NCI-H2081 (cell line): ENCODE data around the gene CCL28.

Source experiments
- DNase-seq, 2 experiments: peaks; one replicate each; lab custom pipeline; 2025; lab: John Stamatoyannopoulos, UW

The CCL28 gene

DNA sequence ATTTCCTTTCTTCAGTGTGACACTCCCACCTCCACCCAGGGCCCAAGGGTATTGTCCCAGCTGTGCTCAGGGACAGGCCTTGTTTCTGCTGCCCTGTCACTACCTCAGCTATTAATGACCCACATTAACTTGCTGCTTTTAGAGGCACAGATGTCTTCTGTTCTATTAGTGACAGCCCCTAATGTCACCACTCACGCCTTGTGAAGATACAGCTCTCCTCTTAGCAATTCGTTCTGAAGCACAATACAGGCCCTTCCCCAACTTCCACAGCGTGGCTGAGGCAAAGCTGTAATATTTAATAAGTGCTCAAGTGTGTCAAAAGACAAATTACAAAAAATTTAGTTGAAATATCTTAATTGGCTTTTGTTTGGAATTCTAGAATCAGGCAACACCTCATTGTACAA lies 54.3 kb downstream of the CCL28 start:
- DNase-seq = no peak

DNA sequence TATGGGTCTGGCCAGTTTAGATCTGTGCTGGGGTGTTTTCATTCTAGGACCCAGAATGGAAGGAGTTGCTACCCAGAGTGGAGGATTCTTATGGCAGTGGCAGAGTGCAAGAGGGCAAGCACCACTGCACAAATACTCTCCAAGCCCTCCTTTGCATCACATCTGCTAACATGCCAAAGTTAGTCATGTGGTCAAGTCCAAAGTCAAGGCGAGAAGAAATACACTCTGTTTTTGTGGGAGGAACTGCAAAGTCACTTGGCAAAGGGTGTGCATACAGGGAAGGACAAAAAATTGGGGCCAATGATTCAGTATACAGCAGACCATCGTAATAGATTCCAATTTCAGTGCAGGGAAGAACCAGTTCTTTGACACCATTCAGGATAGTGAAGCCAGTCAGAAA lies 55.1 kb downstream of the CCL28 start:
- DNase-seq = no peak

DNA sequence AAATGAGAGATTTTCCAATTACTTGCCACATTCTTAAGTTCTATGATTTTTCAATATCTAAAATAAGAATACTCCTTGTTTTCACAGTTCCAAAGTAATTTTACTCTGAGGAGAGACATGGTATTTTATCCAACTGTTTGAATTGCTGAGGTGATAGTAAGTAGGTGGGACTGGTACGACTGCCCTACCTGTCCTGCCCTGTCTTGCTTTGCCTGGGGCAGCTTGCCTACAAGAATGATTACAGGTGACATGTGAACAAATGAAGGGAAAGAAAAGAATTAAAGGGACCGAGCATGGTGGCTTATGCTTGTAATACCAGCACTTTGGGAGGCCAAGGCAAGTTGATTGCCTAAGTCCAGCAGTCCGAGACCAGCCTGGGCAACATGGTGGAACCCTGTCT lies 57.4 kb downstream of the CCL28 start:
- DNase-seq = no peak

DNA sequence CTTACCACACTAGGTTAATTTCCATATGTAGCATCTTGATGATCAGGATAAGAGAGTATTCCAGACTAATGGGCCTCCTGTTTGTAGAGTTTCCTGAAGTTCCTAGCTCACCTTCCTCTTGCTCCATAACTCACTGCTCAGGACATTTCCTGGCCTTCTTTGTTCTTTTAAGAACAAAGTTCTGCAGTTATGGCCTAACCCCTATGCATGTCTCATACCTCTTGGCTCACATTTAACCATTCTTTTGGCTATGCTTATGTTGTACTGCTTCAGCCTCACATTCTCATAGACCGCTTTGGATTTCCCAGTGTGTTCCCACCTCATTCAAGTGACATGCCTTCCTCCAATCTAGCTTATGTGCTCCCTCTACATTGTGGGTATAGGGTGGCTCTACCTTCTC lies 58.5 kb downstream of the CCL28 start:
- DNase-seq = no peak

DNA sequence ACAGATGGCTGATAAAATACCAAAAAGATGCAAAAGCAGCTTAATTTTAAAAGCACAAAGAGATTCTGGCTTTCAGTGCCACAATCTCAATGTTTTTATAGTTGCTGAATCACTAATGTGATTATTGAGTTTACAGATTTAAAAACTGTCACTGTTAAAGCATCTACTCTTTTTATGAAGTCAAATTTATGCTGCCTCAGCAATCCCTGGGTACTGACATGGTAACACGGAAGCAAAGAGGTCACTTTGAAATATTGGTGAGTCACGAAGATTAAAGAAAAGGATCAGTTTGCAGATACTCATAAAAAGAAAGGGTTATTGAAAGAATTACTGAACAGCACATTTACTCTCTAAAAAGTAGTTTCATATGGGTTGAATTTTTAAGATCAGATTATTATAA lies 59.3 kb downstream of the CCL28 start:
- DNase-seq = no peak

DNA sequence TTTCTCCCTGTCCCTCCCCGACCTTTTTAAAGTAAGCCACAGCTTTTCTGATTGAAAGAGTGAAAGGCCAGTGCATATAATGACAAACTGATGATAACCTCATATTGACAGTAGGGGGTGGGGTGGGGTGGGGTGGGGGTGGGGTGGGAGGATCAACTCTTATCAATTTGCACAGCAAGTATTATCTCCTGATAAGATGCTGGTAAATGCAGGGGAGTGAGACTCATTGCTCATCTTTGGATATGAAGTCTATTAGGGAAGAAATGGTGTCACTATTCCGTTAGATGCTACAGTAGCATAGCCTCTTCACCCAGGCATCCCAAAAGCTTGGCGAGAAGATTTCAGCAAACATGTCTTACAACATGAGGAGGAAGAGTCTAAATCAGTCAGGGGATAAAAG lies 60.1 kb downstream of the CCL28 start:
- DNase-seq = no peak

DNA sequence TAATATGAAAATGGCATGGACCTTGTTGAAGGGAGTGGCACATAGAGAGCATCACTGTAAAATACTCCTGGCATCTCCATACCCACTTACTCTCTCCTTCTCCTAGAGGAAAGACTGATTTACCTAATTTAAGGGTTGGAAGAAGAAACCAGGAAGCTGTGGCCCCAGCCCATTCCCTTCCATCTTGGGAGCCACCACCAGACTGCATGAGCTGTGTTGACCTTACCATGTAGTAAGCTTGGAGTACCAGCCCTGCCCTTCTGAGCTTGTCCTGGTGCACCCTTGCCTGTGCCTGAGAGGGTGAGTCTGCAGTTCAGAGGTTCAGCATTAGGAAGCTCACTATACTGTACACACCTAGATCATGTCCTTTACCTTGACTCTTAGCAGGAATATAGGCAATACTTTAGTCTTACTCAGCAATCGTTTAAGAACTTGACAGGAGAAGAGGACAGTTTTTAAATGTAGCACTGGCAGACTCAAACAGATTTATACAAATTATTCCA lies 63.3 kb downstream of the CCL28 start:
- no peak for DNase-seq

DNA sequence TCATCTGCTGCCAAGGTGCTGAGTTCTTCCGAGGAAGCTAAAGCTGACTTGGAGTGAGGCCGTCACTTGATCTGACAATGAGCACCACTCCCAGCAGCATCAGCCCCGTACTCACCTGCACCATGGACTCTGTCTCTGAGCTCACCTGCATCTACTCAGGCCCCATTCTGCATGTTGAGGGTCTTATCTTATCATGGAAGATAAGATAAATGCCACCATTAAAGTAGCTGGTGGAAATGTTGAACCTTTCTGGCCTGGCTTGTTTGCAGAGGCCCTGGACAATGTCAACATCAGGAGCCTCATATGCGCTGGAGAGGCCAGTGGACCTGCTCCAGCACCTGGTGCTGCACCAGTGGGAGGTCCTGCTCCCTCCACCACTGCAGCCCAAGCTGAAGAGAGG lies 64.0 kb downstream of the CCL28 start:
- DNase-seq = no peak

DNA sequence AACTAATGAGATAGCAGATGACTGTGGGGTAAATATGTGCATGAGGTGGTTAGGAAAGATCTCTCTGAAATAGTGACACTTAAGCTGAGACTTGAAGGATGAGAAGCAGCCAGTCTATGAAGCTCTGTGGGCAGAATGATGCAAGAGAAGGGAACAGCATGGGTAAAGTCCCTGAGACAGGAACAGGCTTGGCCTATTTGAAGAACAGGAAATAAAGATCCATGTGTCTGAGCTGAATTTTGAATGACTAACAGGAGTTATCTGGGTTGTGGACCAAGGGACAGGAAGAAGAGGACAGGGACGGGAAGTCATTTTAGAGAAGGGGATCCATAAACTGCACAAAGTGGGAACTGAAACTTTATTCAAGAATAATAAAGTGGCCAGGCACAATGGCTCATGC lies 73.3 kb downstream of the CCL28 start:
- DNase-seq = no peak

DNA sequence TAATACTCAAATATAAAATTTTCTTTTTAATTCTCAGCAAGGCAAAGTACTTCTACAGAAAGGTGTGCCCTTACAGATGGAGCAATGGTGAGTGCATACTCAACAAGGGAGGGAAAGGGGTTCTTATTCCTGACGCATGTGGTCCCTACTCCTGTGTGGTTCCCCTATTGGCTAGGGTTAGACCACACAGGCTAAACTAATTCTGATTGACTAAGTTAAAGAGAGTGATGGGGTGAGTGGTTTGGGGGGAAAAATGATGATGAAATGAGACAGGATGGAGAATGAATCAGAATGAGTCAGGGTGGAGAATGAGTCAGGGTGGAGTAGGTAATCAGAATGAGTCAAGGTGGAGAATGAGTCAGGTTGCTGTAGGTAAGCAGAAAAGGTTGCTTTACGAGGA lies 76.0 kb downstream of the CCL28 start:
- DNase-seq = no peak

DNA sequence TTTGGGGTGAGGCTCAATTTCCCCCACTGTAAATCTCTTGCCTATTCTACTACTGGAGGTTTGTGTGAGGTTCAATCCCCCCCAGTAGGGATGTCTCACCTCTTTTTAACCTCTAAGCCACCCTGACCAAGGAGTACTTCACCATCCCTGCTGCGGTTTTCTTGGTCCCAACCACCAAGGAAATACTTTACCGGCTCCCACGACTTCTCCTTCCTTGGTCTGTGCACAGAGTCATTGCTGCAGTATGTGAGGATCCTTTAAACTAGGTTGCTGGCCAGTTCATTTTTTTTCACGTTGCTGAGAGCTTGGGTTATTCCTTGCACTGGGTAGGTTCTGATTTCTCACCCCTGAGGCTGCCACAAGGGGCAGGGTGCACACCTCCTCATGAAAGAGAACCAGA lies 76.5 kb downstream of the CCL28 start:
- no peak for DNase-seq

DNA sequence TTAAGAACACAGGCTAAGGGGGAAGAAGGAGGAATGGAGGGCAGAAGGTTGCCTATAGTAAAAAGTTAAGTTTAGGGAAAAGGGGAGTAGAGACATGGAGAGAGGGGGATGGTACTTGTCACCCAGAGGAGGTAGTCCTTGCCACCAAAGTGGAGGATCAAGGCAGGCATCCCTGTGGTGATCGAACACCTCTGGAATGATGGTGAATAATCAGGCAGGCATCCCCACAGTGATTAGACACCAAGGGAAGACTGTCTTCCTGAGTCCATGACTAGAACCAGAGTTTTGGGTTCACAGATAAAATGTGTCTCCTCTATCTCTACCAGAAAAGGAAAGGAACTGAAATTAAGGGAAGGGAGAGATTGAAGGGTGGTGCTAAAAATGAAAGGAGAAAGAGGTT lies 79.8 kb downstream of the CCL28 start:
- no peak for DNase-seq
